Hepatocyte (in vitro differentiated cells): ENCODE results near the gene MDFI. TPM values are rescaled to one million over a fixed set of nuclear protein-coding genes. Genes with fewer than 3 reads are reported as not detected.

Experiments used
- DNase-seq: peaks from one replicate; pipeline ENCODE4 v3.0.0-alpha.2; 2016; ENCODE audit warnings: low spot score
- H2AFZ ChIP-seq: fragments of 200-600 bp; sonication (generic); 2 replicates; pipeline ENCODE4 v1.6.0; 2016; ENCODE audit warnings: antibody characterized with exemption, mild to moderate bottlenecking
- H3K27ac ChIP-seq: fragments of 200-600 bp; sonication (generic); 2 replicates; pipeline ENCODE4 v1.5.1; 2016; ENCODE audit warnings: mild to moderate bottlenecking
- H3K27me3 ChIP-seq: fragments of 200-600 bp; sonication (generic); 2 replicates; pipeline ENCODE4 v1.6.1; 2016
- H3K36me3 ChIP-seq: fragments of 200-600 bp; sonication (generic); replicated peaks from 2 replicates; pipeline ENCODE4 v1.5.1; 2016; ENCODE audit warnings: low read depth; ENCODE audit not compliant: insufficient read depth
- H3K4me1 ChIP-seq: fragments of 200-600 bp; sonication (generic); 2 replicates; pipeline ENCODE4 v1.5.1; 2016; ENCODE audit warnings: mild to moderate bottlenecking, moderate library complexity; ENCODE audit not compliant: insufficient read depth
- H3K4me2 ChIP-seq: fragments of 200-600 bp; sonication (generic); 2 replicates; pipeline ENCODE4 v1.6.0; 2016
- H3K4me3 ChIP-seq: fragments of 200-600 bp; sonication (generic); 2 replicates; pipeline ENCODE4 v1.5.1; 2016; ENCODE audit warnings: mild to moderate bottlenecking
- H3K79me2 ChIP-seq: fragments of 200-600 bp; sonication (generic); 2 replicates; pipeline ENCODE4 v1.6.0; 2017; ENCODE audit warnings: mild to moderate bottlenecking
- H3K9me2 ChIP-seq: fragments of 200-600 bp; sonication (generic); replicated peaks from 2 replicates; pipeline ENCODE4 v1.6.0; 2017; ENCODE audit warnings: mild to moderate bottlenecking; ENCODE audit not compliant: insufficient read depth
- H3K9me3 ChIP-seq: fragments of 200-600 bp; sonication (generic); 2 replicates; pipeline ENCODE4 v1.5.1; 2016; ENCODE audit warnings: low read depth, mild to moderate bottlenecking
- H4K20me1 ChIP-seq: fragments of 200-600 bp; sonication (generic); 2 replicates; pipeline ENCODE4 v1.6.0; 2016; ENCODE audit warnings: mild to moderate bottlenecking; ENCODE audit not compliant: insufficient read depth, poor library complexity, severe bottlenecking
- CTCF ChIP-seq: fragments of 200-600 bp; sonication (generic); IDR thresholded peaks from 2 replicates; pipeline ENCODE4 v1.5.1; 2016; ENCODE audit warnings: antibody characterized with exemption, mild to moderate bottlenecking; ENCODE audit not compliant: poor library complexity
- EZH2 ChIP-seq: fragments of 200-600 bp; sonication (generic); IDR thresholded peaks from 2 replicates; pipeline ENCODE4 v1.6.1; 2016; ENCODE audit warnings: antibody characterized with exemption, mild to moderate bottlenecking, borderline replicate concordance
- EZH2phosphoT487 ChIP-seq: fragments of 200-600 bp; sonication (generic); IDR thresholded peaks from one replicate; pipeline ENCODE4 v1.6.1; 2018; ENCODE audit warnings: antibody characterized with exemption, mild to moderate bottlenecking, low read depth, moderate library complexity; ENCODE audit not compliant: unreplicated experiment, severe bottlenecking
- WGBS: methylation state at CpG from one replicate; pipeline ENCODE4 v1.1.6; 2016; ENCODE audit warnings: low lambda C conversion rate; ENCODE audit errors: missing lambda C conversion rate; 5-methylcytosine and 5-hydroxymethylcytosine counted together
- polyA plus RNA-seq: library from polyadenylated mRNA; unstranded; fragments of >200 nt; fragmentation: Nextera tagmentation; extraction: Ambion mirVana; gene quantifications from 2 replicates; pipeline ENCODE4 v1.2.1, GENCODE V29; 2016
- total RNA-seq: library from RNA; depleted of rRNA; stranded (reverse); fragments of >200 nt; gene quantifications from 2 replicates; pipeline ENCODE4 v1.2.3, GENCODE V29; 2014

MDFI gene
- total and polyA plus RNA-seq, 2 experiments from 2014 or later: 45.2 to 106 TPM

- H3K36me3 ChIP-seq: no peaks in the 10 kb centered on the region
- no peak overlapping the region for H3K27ac ChIP-seq
- no peaks in the 10 kb centered on the region for H3K79me2 ChIP-seq
- H3K27me3 ChIP-seq: peaks cover 3% of the 10 kb centered on the region
- no peak overlapping the region for H2AFZ ChIP-seq
- H3K9me3 ChIP-seq: no peaks in the 10 kb centered on the region
- H3K4me1 ChIP-seq: no peaks in the 10 kb centered on the region
- H3K9me2 ChIP-seq: no peaks in the 10 kb centered on the region
- TF ChIP-seq CTCF (no peak), EZH2phosphoT487 (no peak), EZH2 (no peak)
- no peak overlapping the region for H3K4me2 ChIP-seq
- H3K4me3 ChIP-seq: no peak overlapping the region
- H4K20me1 ChIP-seq: no peaks in the 10 kb centered on the region
- no peak for DNase-seq
- 95% methylated on average over 1 of the region's 1 CpG for WGBS
Measured at GRCh38 chr6:41667195-41667594, 28.9 kb downstream of the MDFI start.

GRCh38 chr6:41668968-41669367 lies 30.7 kb downstream of the MDFI start:
- H3K4me2 ChIP-seq: no peak overlapping the region
- peaks cover 3% of the 10 kb centered on the region for H3K27me3 ChIP-seq
- WGBS: 98% methylated on average over 2 of the region's 2 CpGs
- no peaks in the 10 kb centered on the region for H3K9me3 ChIP-seq
- H3K4me1 ChIP-seq: no peaks in the 10 kb centered on the region
- H2AFZ ChIP-seq: no peak overlapping the region
- H3K4me3 ChIP-seq: no peak overlapping the region
- no peaks in the 10 kb centered on the region for H3K36me3 ChIP-seq
- TF ChIP-seq CTCF: no peak
- no peak for TF ChIP-seq EZH2
- TF ChIP-seq EZH2phosphoT487: no peak
- DNase-seq: no peak
- H4K20me1 ChIP-seq: no peaks in the 10 kb centered on the region
- H3K79me2 ChIP-seq: no peaks in the 10 kb centered on the region
- H3K27ac ChIP-seq: no peak overlapping the region
- H3K9me2 ChIP-seq: no peaks in the 10 kb centered on the region

- no peaks in the 10 kb centered on the region for H4K20me1 ChIP-seq
- H3K79me2 ChIP-seq: no peaks in the 10 kb centered on the region
- no peaks in the 10 kb centered on the region for H3K4me1 ChIP-seq
- no peak overlapping the region for H3K4me2 ChIP-seq
- H3K36me3 ChIP-seq: no peaks in the 10 kb centered on the region
- no peak overlapping the region for H2AFZ ChIP-seq
- peaks cover 3% of the 10 kb centered on the region for H3K27me3 ChIP-seq
- H3K4me3 ChIP-seq: no peak overlapping the region
- WGBS: 83% methylated on average over 9 of the region's 9 CpGs
- no peaks in the 10 kb centered on the region for H3K9me2 ChIP-seq
- H3K27ac ChIP-seq: no peak overlapping the region
- no peak for TF ChIP-seq CTCF
- TF ChIP-seq EZH2phosphoT487: no peak
- no peak for TF ChIP-seq EZH2
- DNase-seq: no peak
- H3K9me3 ChIP-seq: no peaks in the 10 kb centered on the region
Measured at GRCh38 chr6:41670703-41671360, 32.6 kb downstream of the MDFI start.
